Panc1 (cell line): ENCODE measurements around the gene ERICH6B. TPM values are rescaled to one million over a fixed set of nuclear protein-coding genes. Genes with fewer than 3 reads are reported as not detected.

Source experiments
- ATAC-seq: fragments of 200-7000 bp; cut with Tn5 transposase; 2 replicates; pipeline ENCODE4 v1.9.1; 2020; ENCODE audit warnings: mild to moderate bottlenecking, moderate library complexity
- BruUV-seq: library from RNA; stranded (reverse); fragments of 400-500 nt; replicated peaks from 2 replicates; lab custom pipeline; 2021; lab: Mats Ljungman, UMichigan
- CTCF ChIA-PET: fragments of 300-600 bp; sonication (Branson Sonifier 250); formaldehyde crosslinking; loops from one replicate; lab custom pipeline; 2022; ENCODE audit warnings: antibody characterized with exemption; lab: Charles Lee
- POLR2A ChIA-PET: fragments of 300-600 bp; sonication (Branson Sonifier 250); formaldehyde crosslinking; loops from one replicate; lab custom pipeline; 2022; ENCODE audit warnings: antibody characterized with exemption; lab: Charles Lee
- DNase-seq: peaks from one replicate; pipeline ENCODE4 v3.0.0-alpha.2; 2010; ENCODE audit warnings: low read depth, low spot score
- H3K27ac ChIP-seq: 2 replicates; pipeline ENCODE4 v1.5.1; 2011; ENCODE audit warnings: mild to moderate bottlenecking, low read length, inconsistent platforms
- H3K27me3 ChIP-seq: fragments of 200-500 bp; sonication (Bioruptor generic); 2 replicates; pipeline ENCODE4 v1.6.0; 2014; ENCODE audit warnings: low read length, inconsistent platforms; ENCODE audit not compliant: control insufficient read depth, insufficient read depth
- H3K36me3 ChIP-seq: fragments of 200-500 bp; sonication (Bioruptor generic); 2 replicates; pipeline ENCODE4 v1.5.1; 2014; ENCODE audit warnings: inconsistent platforms, mild to moderate bottlenecking, low read length, moderate library complexity; ENCODE audit not compliant: control insufficient read depth, insufficient read depth
- H3K4me1 ChIP-seq: 2 replicates; pipeline ENCODE4 v1.5.1; 2011; ENCODE audit warnings: inconsistent platforms, mild to moderate bottlenecking, low read length, moderate library complexity; ENCODE audit not compliant: control insufficient read depth, insufficient read depth
- H3K4me3 ChIP-seq, 2 experiments: 2 replicates each; pipeline ENCODE4 v1.5.1; 2011 to 2012; ENCODE audit warnings: low read depth in 2 of 2, low read length in 2 of 2, mild to moderate bottlenecking in 2 of 2, inconsistent platforms in 1 of 2, moderate library complexity in 1 of 2
- H3K9me3 ChIP-seq: fragments of 200-500 bp; sonication (Bioruptor generic); 2 replicates; pipeline ENCODE4 v1.5.1; 2014; ENCODE audit warnings: low read depth, mild to moderate bottlenecking, inconsistent platforms, low read length, moderate library complexity; ENCODE audit not compliant: control insufficient read depth, insufficient read depth
- CTCF ChIP-seq: fragments of 450-650 bp; IDR thresholded peaks from 2 replicates; pipeline ENCODE4 v1.5.1; 2017; ENCODE audit warnings: mild to moderate bottlenecking
- POLR2AphosphoS5 ChIP-seq: IDR thresholded peaks from 2 replicates; pipeline ENCODE4 v1.6.1; 2012; ENCODE audit warnings: mild to moderate bottlenecking, low read depth, low read length, moderate library complexity
- REST ChIP-seq, 2 experiments: IDR thresholded peaks; 2 replicates each; pipeline ENCODE4 v1.6.1; 2011 to 2012; ENCODE audit warnings: low read depth in 2 of 2, control low read depth in 1 of 2, low read length in 1 of 2, mild to moderate bottlenecking in 1 of 2, moderate library complexity in 1 of 2; ENCODE audit not compliant: insufficient read depth in 1 of 2
- SIN3A ChIP-seq: IDR thresholded peaks from 2 replicates; pipeline ENCODE4 v1.6.1; 2012; ENCODE audit warnings: low read depth, mild to moderate bottlenecking, low read length, moderate library complexity, borderline replicate concordance; ENCODE audit not compliant: insufficient read depth
- TCF7L2 ChIP-seq: IDR thresholded peaks from 2 replicates; pipeline ENCODE4 v1.6.1; 2011; ENCODE audit warnings: mild to moderate bottlenecking, low read depth, low read length, inconsistent platforms
- in situ Hi-C: cut with HindIII; loops from 2 replicates; pipeline ENCODE4 v1.10.0; 2016; ENCODE audit warnings: low sequenced_read_pairs, low pct_unique_long_range_greater_than_20kb
- intact Hi-C: fragments of 100-400 bp; cut with micrococcal nuclease; formaldehyde crosslinking; loops from one replicate; pipeline ENCODE4 v1.10.0; 2022; ENCODE audit not compliant: unreplicated experiment
- total RNA-seq: library from RNA; stranded (reverse); gene quantifications from one replicate; pipeline ENCODE4 v1.2.1, GENCODE V29; 2021; ENCODE audit not compliant: unreplicated experiment

The ERICH6B gene
- total RNA-seq, 1 experiment from 2014 or later: not detected

- ChIA-PET POLR2A (no interaction called here), CTCF (no interaction called here)
- intact Hi-C loops: no loop called here
- Histone ChIP-seq H3K36me3 (peaks cover 23% of the 10 kb centered on the region), H3K27ac (no peak overlapping the region), H3K9me3 (no peaks in the 10 kb centered on the region), H3K4me1 (no peaks in the 10 kb centered on the region), H3K4me3 (no peak overlapping the region), H3K27me3 (no peaks in the 10 kb centered on the region)
- DNase-seq: no peak
- in situ Hi-C loops: no loop called here
- no TSS peak for BruUV-seq
- TF ChIP-seq TCF7L2 (no peak), CTCF (no peak), SIN3A (no peak), POLR2AphosphoS5 (no peak), REST (IDR thresholded peaks at IDR 0.05; ENCODE audit: insufficient read depth in 1 of 2, low read depth in 2 of 2, low read length in 1 of 2) (no peak)
- ATAC-seq: no peak
Observed at GRCh38 chr13:45516757-45517156, 98.8 kb downstream of the ERICH6B start.

- no peak for TF ChIP-seq POLR2AphosphoS5
- TF ChIP-seq CTCF: no peak
- no peak for TF ChIP-seq TCF7L2
- TF ChIP-seq SIN3A: no peak
- TF ChIP-seq REST (IDR thresholded peaks at IDR 0.05; ENCODE audit: insufficient read depth in 1 of 2, low read depth in 2 of 2, low read length in 1 of 2): no peak
- Histone ChIP-seq H3K4me3 (no peak overlapping the region), H3K27ac (no peak overlapping the region), H3K36me3 (peaks cover 11% of the 10 kb centered on the region), H3K9me3 (no peaks in the 10 kb centered on the region), H3K4me1 (no peaks in the 10 kb centered on the region; the same call in 1 of the 2 replicates), H3K27me3 (no peaks in the 10 kb centered on the region)
- no TSS peak for BruUV-seq
- ATAC-seq: no peak
- DNase-seq: no peak
- POLR2A ChIA-PET: no interaction called here
- intact Hi-C loops (no loop called here), in situ Hi-C loops (no loop called here)
- CTCF ChIA-PET: no interaction called here
Observed at GRCh38 chr13:45512098-45512496, 103.4 kb downstream of the ERICH6B start.
